GM12801 (cell line): Measurements from ENCODE around the gene ADAMTS17.

Experiments used
- CTCF ChIP-seq: IDR thresholded peaks from one replicate; pipeline ENCODE4 v1.5.1; 2011; ENCODE audit warnings: control low read depth; ENCODE audit not compliant: insufficient read length; ENCODE audit errors: extremely low read depth

ADAMTS17 gene

GRCh38 chr15:100346866-100347512 is 5.2 kb upstream of the ADAMTS17 start:
- no peak for TF ChIP-seq CTCF

GRCh38 chr15:100345438-100345837 is 3.7 kb upstream of the ADAMTS17 start:
- TF ChIP-seq CTCF: no peak

DNA sequence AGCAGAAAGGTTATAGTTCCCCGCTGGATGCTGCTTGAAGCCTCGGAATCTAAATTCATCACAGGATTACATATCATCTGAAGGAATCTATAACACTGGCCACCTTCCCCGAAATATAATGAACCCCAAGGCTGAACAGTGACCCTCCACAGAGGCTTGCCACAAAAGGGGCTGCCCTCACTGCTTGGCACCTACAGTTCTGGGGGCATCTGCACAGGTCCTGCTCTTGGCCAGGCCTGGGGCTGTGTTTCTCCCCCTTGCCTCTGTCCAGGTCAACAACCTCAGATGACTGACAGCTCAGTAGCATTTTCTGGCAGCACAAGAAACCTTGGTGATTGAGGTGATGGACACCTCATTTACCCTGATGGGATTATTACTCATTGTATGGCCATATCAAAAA is 1.5 kb upstream of the ADAMTS17 start:
- TF ChIP-seq CTCF: no peak

DNA sequence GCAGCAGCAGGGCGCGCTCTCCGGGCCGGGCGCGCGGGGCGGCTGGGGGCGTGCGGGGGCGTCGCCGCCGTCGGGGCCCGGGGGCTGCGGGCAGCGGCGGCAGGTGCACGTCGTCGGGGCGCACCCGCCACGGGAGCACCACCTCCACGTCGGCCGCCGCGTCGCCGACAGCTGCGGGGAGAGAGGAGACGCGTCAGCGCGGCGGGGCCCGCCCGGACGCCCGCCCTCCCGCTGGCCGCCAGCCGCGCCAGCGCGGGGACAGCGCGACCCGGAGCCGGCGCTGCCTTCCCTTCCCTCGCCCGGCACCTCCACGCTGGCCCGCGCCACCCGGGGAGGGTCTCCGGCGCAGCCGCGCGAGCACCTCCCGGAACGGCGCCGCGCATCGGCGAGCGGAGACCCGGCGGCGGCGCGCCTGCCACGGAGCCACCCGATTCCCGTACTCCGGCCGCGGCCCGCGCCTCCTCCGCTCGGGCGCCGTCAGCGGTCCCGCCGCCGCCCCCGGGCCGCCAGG is 481 bp downstream of the ADAMTS17 start:
- no peak for TF ChIP-seq CTCF

GRCh38 chr15:100340721-100341238 is 995 bp downstream of the ADAMTS17 start:
- no peak for TF ChIP-seq CTCF

DNA sequence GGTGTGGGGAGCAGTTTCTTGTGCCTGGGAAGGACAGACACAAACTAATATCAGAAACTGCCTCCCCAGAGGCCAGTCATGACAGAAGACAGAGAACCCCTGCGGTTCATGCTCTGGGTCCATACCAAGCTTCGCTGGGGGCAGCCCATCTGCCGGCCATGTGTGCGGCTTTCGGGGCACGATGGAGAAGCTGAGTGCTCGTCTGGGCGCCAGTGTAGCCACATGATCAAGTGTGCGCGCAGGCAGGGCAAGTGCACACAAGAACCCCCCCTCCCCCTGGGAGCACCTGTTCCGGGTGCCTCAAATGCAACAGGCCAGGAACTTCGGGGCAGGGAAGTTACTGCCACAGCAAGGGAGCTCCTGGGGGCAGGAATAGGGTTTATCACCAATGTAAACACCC is 1.8 kb downstream of the ADAMTS17 start:
- TF ChIP-seq CTCF: no peak

GRCh38 chr15:100338971-100339444 is 2.8 kb downstream of the ADAMTS17 start:
- no peak for TF ChIP-seq CTCF
